ENCODE data around the gene SERPINB1. TPM values are rescaled to one million over a fixed set of nuclear protein-coding genes. Genes with fewer than 3 reads are reported as not detected.

The SERPINB1 gene
- total and polyA plus RNA-seq, 10 of the 15 experiments (the other 5 are each of a cell fraction or from before 2014, with no cell fraction given) = 0.45 to 2.4 (median 0.83) TPM

DNA sequence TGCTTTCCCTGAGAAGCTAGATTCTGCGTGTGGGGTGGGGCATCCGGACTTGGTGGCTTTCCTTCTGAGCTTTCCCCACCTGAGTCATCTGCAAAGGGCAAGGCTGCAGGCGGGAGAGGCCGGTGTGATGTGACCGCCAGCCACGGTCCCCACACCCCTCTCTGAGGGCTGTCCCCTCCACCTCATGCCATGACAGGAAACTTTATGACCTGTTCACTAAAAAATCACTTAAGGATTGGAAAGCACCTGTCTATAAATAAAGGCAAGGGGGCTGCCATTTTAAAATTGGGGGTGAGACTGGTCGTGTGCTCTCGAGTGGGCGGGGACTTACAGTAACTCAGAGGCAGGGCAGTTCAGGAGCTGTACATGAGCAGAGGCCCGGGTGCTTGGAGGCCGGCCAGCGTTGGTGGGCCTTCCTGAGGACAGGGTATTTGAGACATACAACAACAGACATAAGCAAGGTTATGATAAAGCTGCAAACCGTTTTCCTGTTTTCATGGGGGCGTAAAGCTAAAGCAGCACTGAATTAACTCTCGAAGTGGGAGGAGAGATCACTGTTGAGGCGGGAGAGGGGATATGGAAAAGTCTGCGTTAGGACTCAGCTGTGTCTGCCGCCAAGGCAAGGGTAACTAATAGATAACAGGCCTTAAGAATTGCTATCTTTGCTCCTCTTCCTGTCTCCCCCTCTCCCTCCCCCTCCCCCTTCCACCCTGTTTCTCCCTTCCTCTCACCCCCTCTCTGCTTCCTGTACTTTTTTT is 16.1 kb upstream of the SERPINB1 start (continued):
- TF ChIP-seq RAD21 (IDR thresholded peaks at IDR 0.05; ENCODE audit: insufficient read depth, low read depth, low read length) = 0 out of 2 replicates have a peak, but pooled peaks have one; percentile 2
- no peak for TF ChIP-seq ZNF274 (IDR thresholded peaks at IDR 0.05; ENCODE audit: insufficient read depth, insufficient read length)
- TF ChIP-seq CREB1 (IDR thresholded peaks at IDR 0.05; ENCODE audit: low read depth) = peak; percentile 73; the same call in 1 of the 2 replicates
- TF ChIP-seq BACH1 (IDR thresholded peaks at IDR 0.05; ENCODE audit: borderline replicate concordance) = peak; percentile 21
- TF ChIP-seq, protein P1, sequence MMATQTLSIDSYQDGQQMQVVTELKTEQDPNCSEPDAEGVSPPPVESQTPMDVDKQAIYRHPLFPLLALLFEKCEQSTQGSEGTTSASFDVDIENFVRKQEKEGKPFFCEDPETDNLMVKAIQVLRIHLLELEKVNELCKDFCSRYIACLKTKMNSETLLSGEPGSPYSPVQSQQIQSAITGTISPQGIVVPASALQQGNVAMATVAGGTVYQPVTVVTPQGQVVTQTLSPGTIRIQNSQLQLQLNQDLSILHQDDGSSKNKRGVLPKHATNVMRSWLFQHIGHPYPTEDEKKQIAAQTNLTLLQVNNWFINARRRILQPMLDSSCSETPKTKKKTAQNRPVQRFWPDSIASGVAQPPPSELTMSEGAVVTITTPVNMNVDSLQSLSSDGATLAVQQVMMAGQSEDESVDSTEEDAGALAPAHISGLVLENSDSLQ (IDR thresholded peaks at IDR 0.05) = peak; percentile 67
- TF ChIP-seq BCL11A (IDR thresholded peaks at IDR 0.05; ENCODE audit: low read depth, low read length) = peak; percentile 75; the same call in 1 of the 2 replicates
- no peak for TF ChIP-seq RFX5 (IDR thresholded peaks at IDR 0.05; ENCODE audit: low read depth, low read length)
- TF ChIP-seq, protein P2, sequence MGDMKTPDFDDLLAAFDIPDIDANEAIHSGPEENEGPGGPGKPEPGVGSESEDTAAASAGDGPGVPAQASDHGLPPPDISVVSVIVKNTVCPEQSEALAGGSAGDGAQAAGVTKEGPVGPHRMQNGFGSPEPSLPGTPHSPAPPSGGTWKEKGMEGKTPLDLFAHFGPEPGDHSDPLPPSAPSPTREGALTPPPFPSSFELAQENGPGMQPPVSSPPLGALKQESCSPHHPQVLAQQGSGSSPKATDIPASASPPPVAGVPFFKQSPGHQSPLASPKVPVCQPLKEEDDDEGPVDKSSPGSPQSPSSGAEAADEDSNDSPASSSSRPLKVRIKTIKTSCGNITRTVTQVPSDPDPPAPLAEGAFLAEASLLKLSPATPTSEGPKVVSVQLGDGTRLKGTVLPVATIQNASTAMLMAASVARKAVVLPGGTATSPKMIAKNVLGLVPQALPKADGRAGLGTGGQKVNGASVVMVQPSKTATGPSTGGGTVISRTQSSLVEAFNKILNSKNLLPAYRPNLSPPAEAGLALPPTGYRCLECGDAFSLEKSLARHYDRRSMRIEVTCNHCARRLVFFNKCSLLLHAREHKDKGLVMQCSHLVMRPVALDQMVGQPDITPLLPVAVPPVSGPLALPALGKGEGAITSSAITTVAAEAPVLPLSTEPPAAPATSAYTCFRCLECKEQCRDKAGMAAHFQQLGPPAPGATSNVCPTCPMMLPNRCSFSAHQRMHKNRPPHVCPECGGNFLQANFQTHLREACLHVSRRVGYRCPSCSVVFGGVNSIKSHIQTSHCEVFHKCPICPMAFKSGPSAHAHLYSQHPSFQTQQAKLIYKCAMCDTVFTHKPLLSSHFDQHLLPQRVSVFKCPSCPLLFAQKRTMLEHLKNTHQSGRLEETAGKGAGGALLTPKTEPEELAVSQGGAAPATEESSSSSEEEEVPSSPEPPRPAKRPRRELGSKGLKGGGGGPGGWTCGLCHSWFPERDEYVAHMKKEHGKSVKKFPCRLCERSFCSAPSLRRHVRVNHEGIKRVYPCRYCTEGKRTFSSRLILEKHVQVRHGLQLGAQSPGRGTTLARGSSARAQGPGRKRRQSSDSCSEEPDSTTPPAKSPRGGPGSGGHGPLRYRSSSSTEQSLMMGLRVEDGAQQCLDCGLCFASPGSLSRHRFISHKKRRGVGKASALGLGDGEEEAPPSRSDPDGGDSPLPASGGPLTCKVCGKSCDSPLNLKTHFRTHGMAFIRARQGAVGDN (IDR thresholded peaks at IDR 0.05) = peak; percentile 93
- peak in 1 of 2 experiments; percentile 71; a peak in 2 of 4 replicates for TF ChIP-seq ETV6 (conservative IDR thresholded peaks at IDR 0.05 in 1 of 2, IDR thresholded peaks at IDR 0.05 in 1 of 2; ENCODE audit: borderline replicate concordance in 1 of 2, low read depth in 1 of 2)
- peak; percentile 82 for TF ChIP-seq POLR2A (IDR thresholded peaks at IDR 0.05; ENCODE audit: low read depth, low read length)
- peak; percentile 97 for TF ChIP-seq FOXM1 (IDR thresholded peaks at IDR 0.05; ENCODE audit: low read depth, low read length)
- peak; percentile 53; the same call in 1 of the 2 replicates for TF ChIP-seq MTA3 (IDR thresholded peaks at IDR 0.05; ENCODE audit: borderline replicate concordance, low read length)
- peak; percentile 74; the same call in 1 of the 2 replicates for TF ChIP-seq JUND (IDR thresholded peaks at IDR 0.05; ENCODE audit: low read depth, low read length)
- no peak for TF ChIP-seq KLF5 (IDR thresholded peaks at IDR 0.05; ENCODE audit: partially characterized antibody)
- no peak for TF ChIP-seq ZNF384 (IDR thresholded peaks at IDR 0.05; ENCODE audit: borderline replicate concordance, low read depth, low read length)
- TF ChIP-seq NR2C2 (IDR thresholded peaks at IDR 0.05; ENCODE audit: borderline replicate concordance, control insufficient read depth, insufficient read length, low read depth) = no peak
- TF ChIP-seq KDM1A (IDR thresholded peaks at IDR 0.05; ENCODE audit: borderline replicate concordance) = no peak
- peak in 1 of 2 experiments; percentile 79; a peak in 1 of 3 replicates for TF ChIP-seq EGR1 (IDR thresholded peaks at IDR 0.05; ENCODE audit: borderline replicate concordance in 1 of 2, low read depth in 2 of 2, low read length in 2 of 2)
- no peak for TF ChIP-seq NFXL1 (IDR thresholded peaks at IDR 0.05; ENCODE audit: borderline replicate concordance)
- TF ChIP-seq, protein P3, sequence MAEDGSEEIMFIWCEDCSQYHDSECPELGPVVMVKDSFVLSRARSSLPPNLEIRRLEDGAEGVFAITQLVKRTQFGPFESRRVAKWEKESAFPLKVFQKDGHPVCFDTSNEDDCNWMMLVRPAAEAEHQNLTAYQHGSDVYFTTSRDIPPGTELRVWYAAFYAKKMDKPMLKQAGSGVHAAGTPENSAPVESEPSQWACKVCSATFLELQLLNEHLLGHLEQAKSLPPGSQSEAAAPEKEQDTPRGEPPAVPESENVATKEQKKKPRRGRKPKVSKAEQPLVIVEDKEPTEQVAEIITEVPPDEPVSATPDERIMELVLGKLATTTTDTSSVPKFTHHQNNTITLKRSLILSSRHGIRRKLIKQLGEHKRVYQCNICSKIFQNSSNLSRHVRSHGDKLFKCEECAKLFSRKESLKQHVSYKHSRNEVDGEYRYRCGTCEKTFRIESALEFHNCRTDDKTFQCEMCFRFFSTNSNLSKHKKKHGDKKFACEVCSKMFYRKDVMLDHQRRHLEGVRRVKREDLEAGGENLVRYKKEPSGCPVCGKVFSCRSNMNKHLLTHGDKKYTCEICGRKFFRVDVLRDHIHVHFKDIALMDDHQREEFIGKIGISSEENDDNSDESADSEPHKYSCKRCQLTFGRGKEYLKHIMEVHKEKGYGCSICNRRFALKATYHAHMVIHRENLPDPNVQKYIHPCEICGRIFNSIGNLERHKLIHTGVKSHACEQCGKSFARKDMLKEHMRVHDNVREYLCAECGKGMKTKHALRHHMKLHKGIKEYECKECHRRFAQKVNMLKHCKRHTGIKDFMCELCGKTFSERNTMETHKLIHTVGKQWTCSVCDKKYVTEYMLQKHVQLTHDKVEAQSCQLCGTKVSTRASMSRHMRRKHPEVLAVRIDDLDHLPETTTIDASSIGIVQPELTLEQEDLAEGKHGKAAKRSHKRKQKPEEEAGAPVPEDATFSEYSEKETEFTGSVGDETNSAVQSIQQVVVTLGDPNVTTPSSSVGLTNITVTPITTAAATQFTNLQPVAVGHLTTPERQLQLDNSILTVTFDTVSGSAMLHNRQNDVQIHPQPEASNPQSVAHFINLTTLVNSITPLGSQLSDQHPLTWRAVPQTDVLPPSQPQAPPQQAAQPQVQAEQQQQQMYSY (CRISPR knock-in tag; IDR thresholded peaks at IDR 0.05) = no peak
- no peak for TF ChIP-seq HCFC1 (IDR thresholded peaks at IDR 0.05; ENCODE audit: low read length)
- peak; percentile 95 for TF ChIP-seq IKZF1 (conservative IDR thresholded peaks at IDR 0.05)
